ENCODE measurements around the gene ATP2C1.

ATP2C1 gene

DNA sequence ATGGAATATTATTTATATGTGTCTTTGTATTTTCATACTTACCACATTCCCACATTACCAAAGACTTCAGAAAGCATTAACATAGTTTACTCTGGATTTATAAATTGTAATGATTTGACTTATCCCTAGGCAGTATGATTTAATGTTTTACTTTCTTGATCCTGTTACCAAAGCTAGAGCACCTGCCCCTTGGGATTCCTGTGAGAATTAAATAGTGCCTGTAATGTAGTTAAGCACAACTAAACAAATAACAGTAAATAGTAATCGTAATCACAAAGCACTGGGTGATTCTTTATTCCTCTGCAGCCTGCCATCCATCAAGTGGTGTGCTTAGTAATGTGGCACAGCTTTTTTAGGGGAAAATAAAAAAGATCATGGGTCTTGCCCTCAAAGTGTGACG lies 39.1 kb downstream of the ATP2C1 start:
- Histone ChIP-seq H3K4me1 (ENCODE audit: control extremely low read depth in 1 of 4, control insufficient read depth in 4 of 4, insufficient read depth in 4 of 4, low read length in 3 of 4) (no peaks in the 10 kb centered on the region), H3K4me3 (ENCODE audit: control insufficient read depth in 1 of 7, extremely low read depth in 1 of 7, insufficient read depth in 4 of 7, low read depth in 2 of 7, low read length in 6 of 7) (no peak overlapping the region), H3K36me3 (ENCODE audit: control insufficient read depth in 4 of 4, insufficient read depth in 4 of 4, low read length in 3 of 4) (peaks cover 8 to 31% (median 23%) of the 10 kb centered on the region in 4 experiments), H3K27me3 (replicated peaks in 2 of 5; ENCODE audit: control insufficient read depth in 4 of 5, insufficient read depth in 5 of 5, low read length in 4 of 5) (no peaks in the 10 kb centered on the region), H3K27ac (ENCODE audit: insufficient read depth in 1 of 2, low read depth in 1 of 2, low read length in 2 of 2, poor library complexity in 1 of 2, severe bottlenecking in 2 of 2) (no peak overlapping the region), H3K9me3 (ENCODE audit: control extremely low read depth in 1 of 5, control insufficient read depth in 4 of 5, insufficient read depth in 2 of 5, low read depth in 1 of 5, low read length in 4 of 5) (no peaks in the 10 kb centered on the region)
- no CpG with 5 or more reads among the region's 2 CpGs for WGBS (ENCODE audit: insufficient coverage)
- ChIA-PET CTCF (interaction anchor here (1.2 to 1.6 kb wide), 3 partner anchors 11 to 46 kb away, joined by 3 to 7 read pairs (median 3); no protein-coding TSS in a partner anchor), POLR2A (no interaction called here)
- no peak for DNase-seq

DNA sequence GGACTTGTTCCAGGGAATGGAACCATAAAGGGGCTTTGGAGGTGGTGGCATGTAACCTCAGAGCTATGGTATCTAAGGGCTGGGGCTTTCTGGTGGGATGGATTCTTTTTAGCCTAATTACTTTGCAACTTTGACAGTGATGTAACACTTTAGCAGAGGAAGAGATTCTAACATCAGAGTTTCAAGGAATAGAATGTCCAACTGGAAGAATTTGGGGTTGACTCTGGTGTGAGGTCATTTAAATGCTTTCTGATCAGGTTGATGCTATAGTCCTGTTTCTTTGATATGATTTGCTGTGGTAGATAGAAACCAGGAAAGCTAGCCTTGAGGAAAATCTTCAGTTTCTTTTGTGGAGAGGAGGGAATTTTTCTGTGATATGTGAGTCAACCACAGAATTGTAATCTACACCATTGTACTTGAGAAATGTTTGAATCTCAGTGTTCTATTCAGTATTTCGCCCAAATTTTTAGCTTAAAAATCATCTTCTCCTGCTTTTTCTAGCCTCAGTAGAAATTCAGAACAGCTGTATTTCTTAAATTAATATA lies 40.0 kb downstream of the ATP2C1 start:
- Histone ChIP-seq H3K27ac (ENCODE audit: insufficient read depth in 1 of 2, low read depth in 1 of 2, low read length in 2 of 2, poor library complexity in 1 of 2, severe bottlenecking in 2 of 2) (no peak overlapping the region), H3K4me1 (ENCODE audit: control extremely low read depth in 1 of 4, control insufficient read depth in 4 of 4, insufficient read depth in 4 of 4, low read length in 3 of 4) (no peaks in the 10 kb centered on the region), H3K27me3 (replicated peaks in 2 of 5; ENCODE audit: control insufficient read depth in 4 of 5, insufficient read depth in 5 of 5, low read length in 4 of 5) (no peaks in the 10 kb centered on the region), H3K36me3 (ENCODE audit: control insufficient read depth in 4 of 4, insufficient read depth in 4 of 4, low read length in 3 of 4) (peaks cover 8 to 37% (median 25%) of the 10 kb centered on the region in 4 experiments), H3K4me3 (ENCODE audit: control insufficient read depth in 1 of 7, extremely low read depth in 1 of 7, insufficient read depth in 4 of 7, low read depth in 2 of 7, low read length in 6 of 7) (no peak overlapping the region), H3K9me3 (ENCODE audit: control extremely low read depth in 1 of 5, control insufficient read depth in 4 of 5, insufficient read depth in 2 of 5, low read depth in 1 of 5, low read length in 4 of 5) (no peaks in the 10 kb centered on the region)
- CTCF ChIA-PET: interaction anchor here (1.2 to 1.6 kb wide), 5 partner anchors 10 to 45 kb away, joined by 3 to 7 read pairs (median 3); no protein-coding TSS in a partner anchor
- POLR2A ChIA-PET: no interaction called here
- DNase-seq: no peak
- WGBS (ENCODE audit: insufficient coverage): no CpG with 5 or more reads among the region's 1 CpG

DNA sequence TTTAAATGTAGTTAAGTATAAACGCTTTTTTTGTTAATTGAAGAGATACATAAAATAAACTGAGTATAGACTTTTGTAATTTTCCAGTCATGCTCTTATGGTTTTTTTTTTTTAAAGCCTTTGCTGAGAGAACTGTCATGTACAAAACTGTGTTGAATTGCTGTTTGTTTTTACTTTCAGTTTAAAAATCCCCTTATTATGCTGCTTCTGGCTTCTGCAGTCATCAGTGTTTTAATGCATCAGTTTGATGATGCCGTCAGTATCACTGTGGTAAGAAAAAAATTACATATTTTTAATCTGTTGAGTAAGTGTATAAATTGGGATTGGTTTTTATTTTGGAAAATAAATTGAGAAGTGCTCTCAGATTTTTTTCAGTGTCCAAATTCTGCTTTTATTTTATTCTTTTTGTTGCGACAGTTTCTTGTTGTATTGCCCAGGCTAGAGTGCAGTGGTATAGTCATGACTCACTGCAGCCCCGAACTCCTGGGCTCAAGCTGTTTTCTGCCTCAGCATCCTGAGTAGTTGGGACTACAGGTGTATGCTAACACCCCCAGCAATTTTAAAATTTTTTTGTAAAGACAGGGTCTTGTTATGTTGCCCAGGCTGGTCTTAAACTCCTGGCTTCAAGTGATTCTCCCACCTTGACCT lies 40.7 kb downstream of the ATP2C1 start:
- CTCF ChIA-PET: interaction anchor here (1.0 to 1.2 kb wide), 5 partner anchors 9 to 44 kb away, joined by 3 to 5 read pairs (median 3); no protein-coding TSS in a partner anchor
- POLR2A ChIA-PET: no interaction called here
- peak in 2 of 3 donors; percentile 38 to 43 for DNase-seq
- no peaks in the 10 kb centered on the region for H3K9me3 ChIP-seq (ENCODE audit: control extremely low read depth in 1 of 5, control insufficient read depth in 4 of 5, insufficient read depth in 2 of 5, low read depth in 1 of 5, low read length in 4 of 5)
- H3K27me3 ChIP-seq (replicated peaks in 2 of 5; ENCODE audit: control insufficient read depth in 4 of 5, insufficient read depth in 5 of 5, low read length in 4 of 5): no peaks in the 10 kb centered on the region
- H3K27ac ChIP-seq (ENCODE audit: insufficient read depth in 1 of 2, low read depth in 1 of 2, low read length in 2 of 2, poor library complexity in 1 of 2, severe bottlenecking in 2 of 2): no peak overlapping the region
- no peaks in the 10 kb centered on the region for H3K4me1 ChIP-seq (ENCODE audit: control extremely low read depth in 1 of 4, control insufficient read depth in 4 of 4, insufficient read depth in 4 of 4, low read length in 3 of 4)
- no peak overlapping the region for H3K4me3 ChIP-seq (ENCODE audit: control insufficient read depth in 1 of 7, extremely low read depth in 1 of 7, insufficient read depth in 4 of 7, low read depth in 2 of 7, low read length in 6 of 7)
- 100% methylated on average over 2 of the region's 4 CpGs for WGBS (ENCODE audit: insufficient coverage)
- peaks cover 8 to 42% (median 25%) of the 10 kb centered on the region in 4 experiments for H3K36me3 ChIP-seq (ENCODE audit: control insufficient read depth in 4 of 4, insufficient read depth in 4 of 4, low read length in 3 of 4)

DNA sequence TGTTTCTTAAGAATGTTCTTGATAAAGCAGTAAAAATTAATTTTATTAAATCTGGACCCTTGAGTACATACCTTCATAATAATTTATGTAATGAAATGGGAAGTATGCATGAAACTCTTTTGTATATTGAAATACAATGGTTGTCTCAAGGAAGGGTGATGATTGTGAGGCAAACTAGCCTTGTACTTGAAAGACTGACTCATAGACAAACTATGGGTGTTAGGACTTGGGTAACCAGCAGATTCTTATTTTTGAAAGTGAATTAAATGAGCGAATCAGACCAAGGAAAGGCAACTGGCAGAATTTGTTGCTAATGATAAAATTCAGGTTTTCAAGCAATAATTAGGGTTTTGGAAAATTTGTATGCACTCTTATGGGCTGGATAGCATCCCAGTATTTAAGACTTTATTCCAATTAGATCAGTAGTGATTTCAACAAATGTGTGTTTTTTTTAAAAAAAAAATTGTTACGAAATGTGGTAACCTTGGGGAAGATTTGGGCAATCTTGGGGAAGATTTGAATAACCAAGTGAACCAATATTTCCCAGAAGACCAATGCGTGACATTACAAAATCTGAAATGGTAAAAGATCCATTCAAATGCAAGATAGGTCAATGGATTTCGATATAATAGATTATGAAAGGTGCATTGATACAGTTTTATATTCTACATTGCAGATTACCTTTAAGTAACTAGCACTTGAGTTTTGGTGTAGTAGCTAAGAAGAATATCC lies 42.0 kb downstream of the ATP2C1 start:
- Histone ChIP-seq H3K27ac (ENCODE audit: insufficient read depth in 1 of 2, low read depth in 1 of 2, low read length in 2 of 2, poor library complexity in 1 of 2, severe bottlenecking in 2 of 2) (no peak overlapping the region), H3K9me3 (ENCODE audit: control extremely low read depth in 1 of 5, control insufficient read depth in 4 of 5, insufficient read depth in 2 of 5, low read depth in 1 of 5, low read length in 4 of 5) (no peaks in the 10 kb centered on the region), H3K36me3 (ENCODE audit: control insufficient read depth in 4 of 4, insufficient read depth in 4 of 4, low read length in 3 of 4) (peaks cover 8 to 47% (median 29%) of the 10 kb centered on the region in 4 experiments), H3K27me3 (replicated peaks in 2 of 5; ENCODE audit: control insufficient read depth in 4 of 5, insufficient read depth in 5 of 5, low read length in 4 of 5) (no peaks in the 10 kb centered on the region), H3K4me1 (ENCODE audit: control extremely low read depth in 1 of 4, control insufficient read depth in 4 of 4, insufficient read depth in 4 of 4, low read length in 3 of 4) (no peaks in the 10 kb centered on the region), H3K4me3 (ENCODE audit: control insufficient read depth in 1 of 7, extremely low read depth in 1 of 7, insufficient read depth in 4 of 7, low read depth in 2 of 7, low read length in 6 of 7) (no peak overlapping the region)
- DNase-seq: no peak
- CTCF ChIA-PET: interaction anchor here (0.6 to 1.0 kb wide), 3 partner anchors 8 to 13 kb away, joined by 3 to 4 read pairs (median 3); no protein-coding TSS in a partner anchor
- POLR2A ChIA-PET: no interaction called here
- 86% methylated on average over 1 of the region's 4 CpGs for WGBS (ENCODE audit: insufficient coverage)

DNA sequence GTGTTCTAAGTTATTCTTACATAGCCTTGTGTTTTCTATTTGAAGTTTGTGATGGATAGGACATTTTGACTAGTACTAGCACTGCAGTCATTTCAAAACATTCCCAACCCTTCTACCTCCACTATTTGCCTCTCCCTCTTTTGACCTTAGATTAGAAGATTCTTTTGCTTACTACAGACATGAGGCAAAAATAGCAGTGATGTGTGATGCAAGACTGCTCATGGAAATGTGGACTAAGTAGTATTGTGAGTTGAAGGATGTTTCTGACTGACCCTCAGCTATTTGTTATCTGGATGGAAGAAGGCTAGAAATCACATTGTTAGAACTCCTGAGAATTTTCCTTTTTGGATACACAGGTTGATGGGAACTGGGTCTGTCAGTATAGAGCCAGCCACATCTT lies 45.9 kb downstream of the ATP2C1 start:
- CTCF ChIA-PET: no interaction called here
- no peaks in the 10 kb centered on the region for H3K4me1 ChIP-seq (ENCODE audit: control extremely low read depth in 1 of 4, control insufficient read depth in 4 of 4, insufficient read depth in 4 of 4, low read length in 3 of 4)
- no peak overlapping the region for H3K27ac ChIP-seq (ENCODE audit: insufficient read depth in 1 of 2, low read depth in 1 of 2, low read length in 2 of 2, poor library complexity in 1 of 2, severe bottlenecking in 2 of 2)
- H3K4me3 ChIP-seq (ENCODE audit: control insufficient read depth in 1 of 7, extremely low read depth in 1 of 7, insufficient read depth in 4 of 7, low read depth in 2 of 7, low read length in 6 of 7): no peak overlapping the region
- DNase-seq: no peak
- no peaks in the 10 kb centered on the region for H3K27me3 ChIP-seq (replicated peaks in 2 of 5; ENCODE audit: control insufficient read depth in 4 of 5, insufficient read depth in 5 of 5, low read length in 4 of 5)
- H3K36me3 ChIP-seq (ENCODE audit: control insufficient read depth in 4 of 4, insufficient read depth in 4 of 4, low read length in 3 of 4): peaks cover 13 to 61% (median 38%) of the 10 kb centered on the region in 4 experiments
- POLR2A ChIA-PET: no interaction called here
- no peaks in the 10 kb centered on the region for H3K9me3 ChIP-seq (ENCODE audit: control extremely low read depth in 1 of 5, control insufficient read depth in 4 of 5, insufficient read depth in 2 of 5, low read depth in 1 of 5, low read length in 4 of 5)

DNA sequence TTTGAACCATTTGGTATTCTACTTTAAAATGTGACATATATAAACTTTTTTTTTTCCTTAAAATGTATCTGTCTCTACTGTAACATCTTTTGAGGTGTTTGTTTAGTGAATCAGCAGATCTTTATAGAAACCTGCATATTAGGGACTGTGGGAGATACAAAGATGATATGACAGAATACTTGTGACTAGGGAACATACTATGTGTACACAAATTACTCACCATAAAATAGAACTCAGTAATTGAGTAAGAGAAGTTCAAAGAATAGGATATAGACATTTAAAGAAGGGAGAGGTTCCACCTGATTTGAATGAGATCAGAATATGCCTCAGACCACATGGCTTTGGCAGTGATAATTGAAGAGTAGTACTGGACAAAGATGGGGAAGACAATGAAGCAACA lies 47.9 kb downstream of the ATP2C1 start:
- Histone ChIP-seq H3K27me3 (replicated peaks in 2 of 5; ENCODE audit: control insufficient read depth in 4 of 5, insufficient read depth in 5 of 5, low read length in 4 of 5) (no peaks in the 10 kb centered on the region), H3K36me3 (ENCODE audit: control insufficient read depth in 4 of 4, insufficient read depth in 4 of 4, low read length in 3 of 4) (peaks cover 15 to 72% (median 45%) of the 10 kb centered on the region in 4 experiments), H3K27ac (ENCODE audit: insufficient read depth in 1 of 2, low read depth in 1 of 2, low read length in 2 of 2, poor library complexity in 1 of 2, severe bottlenecking in 2 of 2) (no peak overlapping the region), H3K4me1 (ENCODE audit: control extremely low read depth in 1 of 4, control insufficient read depth in 4 of 4, insufficient read depth in 4 of 4, low read length in 3 of 4) (no peaks in the 10 kb centered on the region), H3K4me3 (ENCODE audit: control insufficient read depth in 1 of 7, extremely low read depth in 1 of 7, insufficient read depth in 4 of 7, low read depth in 2 of 7, low read length in 6 of 7) (no peak overlapping the region), H3K9me3 (ENCODE audit: control extremely low read depth in 1 of 5, control insufficient read depth in 4 of 5, insufficient read depth in 2 of 5, low read depth in 1 of 5, low read length in 4 of 5) (peaks cover 0 to 2% (median 0%) of the 10 kb centered on the region in 5 experiments)
- POLR2A ChIA-PET: no interaction called here
- CTCF ChIA-PET: no interaction called here
- DNase-seq: no peak

DNA sequence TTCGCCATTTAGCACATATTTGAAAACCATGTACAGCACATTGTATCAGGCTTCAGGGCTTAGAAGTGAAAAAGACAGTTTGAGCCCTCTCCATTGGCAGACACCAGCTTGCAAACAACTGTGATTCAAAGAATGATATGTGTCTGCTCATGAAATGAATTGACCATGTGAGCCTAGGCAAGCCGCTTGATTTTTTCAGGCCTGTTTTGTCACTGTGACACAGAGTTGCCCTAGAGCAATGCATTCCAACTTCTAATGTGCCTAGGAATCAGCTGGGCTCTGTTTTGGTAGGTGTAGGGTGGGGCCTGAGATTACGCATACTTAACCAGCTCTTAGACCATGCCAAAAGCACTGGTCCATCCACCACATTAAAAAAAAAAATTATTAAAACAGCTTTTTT lies 53.0 kb downstream of the ATP2C1 start:
- no peak for DNase-seq
- H3K36me3 ChIP-seq (ENCODE audit: control insufficient read depth in 4 of 4, insufficient read depth in 4 of 4, low read length in 3 of 4): peaks cover 12 to 82% (median 53%) of the 10 kb centered on the region in 4 experiments
- no peaks in the 10 kb centered on the region for H3K27me3 ChIP-seq (replicated peaks in 2 of 5; ENCODE audit: control insufficient read depth in 4 of 5, insufficient read depth in 5 of 5, low read length in 4 of 5)
- H3K9me3 ChIP-seq (ENCODE audit: control extremely low read depth in 1 of 5, control insufficient read depth in 4 of 5, insufficient read depth in 2 of 5, low read depth in 1 of 5, low read length in 4 of 5): peaks cover 0 to 13% (median 1%) of the 10 kb centered on the region in 5 experiments
- ChIA-PET CTCF (interaction anchor here (1.4 to 1.6 kb wide), 4 partner anchors 9 to 17 kb away, joined by 3 to 7 read pairs (median 4); no protein-coding TSS in a partner anchor), POLR2A (no interaction called here)
- H3K27ac ChIP-seq (ENCODE audit: insufficient read depth in 1 of 2, low read depth in 1 of 2, low read length in 2 of 2, poor library complexity in 1 of 2, severe bottlenecking in 2 of 2): no peak overlapping the region
- 80% methylated on average over 1 of the region's 3 CpGs for WGBS (ENCODE audit: insufficient coverage)
- no peaks in the 10 kb centered on the region for H3K4me1 ChIP-seq (ENCODE audit: control extremely low read depth in 1 of 4, control insufficient read depth in 4 of 4, insufficient read depth in 4 of 4, low read length in 3 of 4)
- H3K4me3 ChIP-seq (ENCODE audit: control insufficient read depth in 1 of 7, extremely low read depth in 1 of 7, insufficient read depth in 4 of 7, low read depth in 2 of 7, low read length in 6 of 7): no peak overlapping the region
